HG02870 (cell line): ENCODE results near the gene PRKG1.

Source experiments
- ATAC-seq: cut with Tn5 transposase; IDR thresholded peaks from one replicate; pipeline ENCODE4 v1.9.1; 2021; ENCODE audit warnings: mild to moderate bottlenecking, moderate library complexity; ENCODE audit not compliant: unreplicated experiment

PRKG1 gene

GRCh38 chr10:51215951-51216834 lies 141.9 kb downstream of the PRKG1 start:
- ATAC-seq = no peak

GRCh38 chr10:51217505-51217904 lies 143.2 kb downstream of the PRKG1 start:
- ATAC-seq = no peak

GRCh38 chr10:51224671-51225161 lies 150.4 kb downstream of the PRKG1 start:
- ATAC-seq = no peak

GRCh38 chr10:51227897-51228713 lies 153.8 kb downstream of the PRKG1 start:
- ATAC-seq = no peak

- no peak for ATAC-seq
Observed at GRCh38 chr10:51228714-51229100, 154.4 kb downstream of the PRKG1 start.

GRCh38 chr10:51230887-51231585 lies 156.7 kb downstream of the PRKG1 start:
- ATAC-seq = no peak

- no peak for ATAC-seq
Observed at GRCh38 chr10:51231754-51232153, 157.5 kb downstream of the PRKG1 start.

- no peak for ATAC-seq
Observed at GRCh38 chr10:51233337-51234100, 159.2 kb downstream of the PRKG1 start.

GRCh38 chr10:51235865-51236264 lies 161.6 kb downstream of the PRKG1 start:
- no peak for ATAC-seq

GRCh38 chr10:51239006-51239405 lies 164.7 kb downstream of the PRKG1 start:
- ATAC-seq = no peak

- ATAC-seq = no peak
Observed at GRCh38 chr10:51241461-51241860, 167.2 kb downstream of the PRKG1 start.

- ATAC-seq = no peak
Observed at GRCh38 chr10:51242393-51242792, 168.1 kb downstream of the PRKG1 start.

GRCh38 chr10:51244309-51244708 lies 170.0 kb downstream of the PRKG1 start:
- no peak for ATAC-seq

- ATAC-seq = no peak
Observed at GRCh38 chr10:51244748-51245490, 170.6 kb downstream of the PRKG1 start.

GRCh38 chr10:51246156-51246555 lies 171.9 kb downstream of the PRKG1 start:
- ATAC-seq = no peak

GRCh38 chr10:51250278-51250920 lies 176.1 kb downstream of the PRKG1 start:
- ATAC-seq = no peak

- no peak for ATAC-seq
Observed at GRCh38 chr10:51251110-51251509, 176.8 kb downstream of the PRKG1 start.

- no peak for ATAC-seq
Observed at GRCh38 chr10:51255381-51255780, 181.1 kb downstream of the PRKG1 start.
